HG02678 (cell line): ENCODE results near the gene GPR161.
A peak's percentile ranks its signal among the peaks of the same experiment; 100 is the strongest.
"Not testable (repeated sequence)": the region's sequence is repeated elsewhere in the genome, so short reads cannot be mapped to it uniquely, and the experiment has no call there.

Experiments used
- ATAC-seq: cut with Tn5 transposase; IDR thresholded peaks from one replicate; pipeline ENCODE4 v1.9.1; 2021; ENCODE audit warnings: mild to moderate bottlenecking, moderate library complexity; ENCODE audit not compliant: unreplicated experiment

GPR161 gene

GRCh38 chr1:168136709-168137514 lies at the start of gene GPR161:
Gene GPR161, minus strand, starts transcription at chr1:168136930. Its CDS starts 32,080 bp downstream, at chr1:168104850.
- peak; percentile 44 for ATAC-seq

DNA sequence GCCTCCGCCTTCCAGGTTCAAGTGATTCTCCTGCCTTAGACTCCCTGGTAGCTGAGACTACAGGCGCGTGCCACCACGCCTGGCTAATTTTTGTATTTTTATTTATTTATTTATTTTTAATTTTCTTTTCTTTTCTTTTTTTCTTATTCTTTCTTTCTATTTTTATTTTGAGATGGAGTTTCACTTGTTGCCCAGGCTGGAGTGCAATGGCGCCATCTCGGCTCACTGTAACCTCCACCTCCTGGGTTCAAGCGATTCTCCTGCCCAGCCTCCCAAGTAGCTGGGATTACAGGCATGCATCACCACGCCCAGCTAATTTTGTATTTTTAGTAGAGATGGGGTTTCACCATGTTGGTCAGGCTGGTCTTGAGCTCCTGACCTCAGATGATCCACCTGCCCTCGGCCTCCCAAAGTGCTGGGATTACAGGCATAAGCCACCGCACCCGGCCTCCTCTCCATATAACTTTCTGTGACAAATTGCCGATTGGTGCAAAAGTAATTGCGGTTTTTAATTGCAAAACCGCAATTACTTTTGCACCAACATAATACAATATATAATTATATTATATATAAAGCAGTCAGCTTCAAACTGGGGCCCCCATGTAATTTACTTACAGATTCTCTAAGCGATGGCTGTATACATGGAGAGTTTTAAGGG lies 44.5 kb upstream of the GPR161 start:
- ATAC-seq: not testable (repeated sequence)

- no peak for ATAC-seq
These were observed 43.4 kb upstream of the GPR161 start for GRCh38 chr1:168180148-168180524.

- ATAC-seq: no peak
These were observed 42.9 kb upstream of the GPR161 start for GRCh38 chr1:168179438-168180147.

DNA sequence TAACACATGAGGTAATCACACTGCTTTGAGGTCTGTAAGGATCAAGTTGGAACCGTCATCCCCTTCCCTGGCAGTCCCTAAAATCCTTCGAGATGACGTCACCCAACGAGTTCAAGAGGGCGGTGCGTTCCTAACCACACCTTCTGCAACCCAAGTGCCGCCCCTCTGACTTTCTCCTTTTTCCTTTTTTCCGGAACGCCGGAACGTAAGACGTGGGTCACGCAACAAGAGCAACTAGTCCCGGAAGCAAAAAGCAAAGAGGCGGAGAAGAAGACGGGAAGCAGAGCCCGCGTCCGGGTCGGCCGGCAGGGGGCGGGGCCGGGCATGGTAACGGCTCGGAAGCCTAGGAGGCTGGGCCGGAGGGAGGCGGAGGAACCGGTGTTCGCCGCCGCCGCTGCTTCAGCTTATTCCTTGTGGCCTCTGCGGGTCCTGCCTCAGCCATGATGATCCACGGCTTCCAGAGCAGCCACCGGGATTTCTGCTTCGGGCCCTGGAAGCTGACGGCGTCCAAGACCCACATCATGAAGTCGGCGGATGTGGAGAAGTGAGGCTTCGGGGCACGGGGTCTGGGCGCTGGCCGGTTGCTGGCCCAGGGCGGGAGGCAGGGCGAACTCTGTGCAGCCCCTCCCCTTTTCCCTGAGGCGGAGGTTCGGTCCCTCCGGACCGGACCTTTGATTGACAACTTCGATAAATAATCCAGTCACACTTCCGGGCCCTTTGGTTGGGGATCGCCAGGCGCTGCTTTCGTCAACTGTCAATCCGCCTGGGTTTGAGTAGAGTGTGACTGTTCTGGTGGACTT lies 42.1 kb upstream of the GPR161 start, which contains the start of gene TIPRL:
TSS of gene TIPRL (plus strand) at position 325 of the 800 bp plus-strand sequence. CDS start at position 441, 116 bp downstream.
- ATAC-seq: peak; percentile 93

GRCh38 chr1:168178227-168178637 lies 41.5 kb upstream of the GPR161 start:
- ATAC-seq: no peak

- ATAC-seq: no peak
These were observed 35.7 kb upstream of the GPR161 start for GRCh38 chr1:168172250-168172915.

- ATAC-seq: no peak
These were observed 34.1 kb upstream of the GPR161 start for GRCh38 chr1:168170564-168171508.

DNA sequence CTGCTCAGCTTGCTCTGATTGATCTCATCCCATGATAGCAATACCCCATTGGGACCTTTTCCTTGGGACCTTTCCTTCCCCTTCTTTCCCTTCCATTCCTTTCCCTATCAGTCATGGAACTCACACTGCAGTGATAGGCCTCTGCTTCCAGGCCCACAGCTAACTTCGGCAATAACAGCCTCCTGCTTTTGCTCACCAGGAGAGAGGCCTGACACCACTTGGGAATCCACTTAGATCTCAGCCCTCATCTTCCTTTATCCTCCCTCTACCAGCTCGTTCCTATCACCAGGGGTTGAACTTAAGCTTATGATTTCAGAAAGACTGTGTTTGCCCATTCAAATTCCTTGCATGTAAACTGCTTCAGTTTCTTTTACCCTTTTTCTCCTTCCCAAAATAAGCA lies 31.1 kb upstream of the GPR161 start:
- ATAC-seq: no peak

DNA sequence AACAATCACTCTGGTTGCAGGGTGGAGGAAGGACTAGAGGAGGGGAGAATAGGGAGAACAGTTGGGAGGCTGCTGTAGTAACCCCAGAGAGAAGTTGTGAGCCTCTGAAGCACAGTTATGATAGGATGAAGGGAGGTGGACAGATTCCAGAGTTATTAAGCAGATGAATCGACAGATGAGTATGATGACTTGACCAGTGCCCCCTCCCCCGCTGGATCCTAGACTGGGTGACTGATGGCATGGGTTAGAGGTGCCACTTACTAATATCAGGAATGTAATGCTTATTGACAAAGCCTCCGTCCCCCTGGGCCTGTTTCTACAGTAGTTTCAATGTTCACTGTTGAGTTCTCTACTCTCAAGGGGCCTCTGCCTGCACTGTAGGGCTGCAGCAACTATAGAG lies 28.0 kb upstream of the GPR161 start:
- no peak for ATAC-seq

DNA sequence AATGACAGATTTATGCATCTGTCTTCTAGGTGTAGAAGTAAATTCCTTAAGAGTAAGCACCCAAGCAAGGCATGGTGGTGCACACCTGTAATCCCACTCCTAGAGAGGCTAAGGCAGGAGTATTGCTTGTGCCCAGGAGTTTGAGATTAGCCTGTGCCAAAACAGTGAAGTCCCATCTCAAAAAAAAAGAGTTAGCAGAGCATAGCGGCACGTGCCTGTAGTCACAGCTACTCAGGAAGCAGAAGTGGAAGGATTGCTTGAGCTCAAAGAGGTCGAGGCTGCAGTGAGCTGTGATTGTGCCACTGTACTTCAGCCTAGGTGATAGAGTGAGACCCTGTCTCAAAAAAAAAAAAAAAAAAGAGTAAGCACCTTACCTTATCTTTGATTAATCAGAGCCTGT lies 26.9 kb upstream of the GPR161 start:
- ATAC-seq: no peak

DNA sequence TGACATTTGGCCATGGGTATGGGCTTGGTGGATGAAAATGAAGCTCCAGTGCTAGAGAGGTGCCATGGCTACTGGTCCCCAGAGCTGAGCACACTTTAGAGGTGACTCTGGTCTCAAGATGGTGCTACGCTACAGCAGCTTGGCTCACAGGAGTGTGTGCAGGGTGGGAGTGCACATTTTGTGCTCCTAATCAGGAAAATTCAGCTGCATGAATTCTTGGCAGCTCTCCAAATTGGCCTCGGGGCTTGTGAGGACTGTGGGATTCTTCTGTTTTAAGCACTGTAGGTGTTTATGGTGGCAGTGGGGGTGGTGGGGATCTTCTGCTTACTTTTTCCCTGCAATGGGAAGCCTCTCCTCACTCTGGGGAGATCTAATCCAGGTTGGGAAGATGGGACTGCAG lies 24.7 kb upstream of the GPR161 start:
- ATAC-seq: no peak

DNA sequence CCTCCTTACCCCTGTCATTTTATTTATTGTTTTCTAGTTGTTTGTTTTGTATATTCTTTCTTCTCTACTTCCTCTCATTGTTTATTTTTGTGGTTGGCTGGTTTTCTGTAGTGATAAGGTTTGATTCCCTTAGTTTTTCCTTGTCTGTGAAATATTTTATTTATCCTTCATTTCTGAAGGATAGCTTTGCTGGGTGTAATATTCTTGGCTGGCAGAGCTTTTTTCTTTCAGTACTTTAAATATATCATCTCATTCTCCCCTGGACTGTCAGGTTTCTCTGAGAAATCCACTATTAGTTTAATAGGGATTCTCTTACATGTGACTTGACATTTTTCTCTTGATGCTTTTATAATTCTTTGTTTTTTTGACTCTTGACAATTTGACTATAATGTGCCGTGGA lies 23.2 kb upstream of the GPR161 start:
- no peak for ATAC-seq

DNA sequence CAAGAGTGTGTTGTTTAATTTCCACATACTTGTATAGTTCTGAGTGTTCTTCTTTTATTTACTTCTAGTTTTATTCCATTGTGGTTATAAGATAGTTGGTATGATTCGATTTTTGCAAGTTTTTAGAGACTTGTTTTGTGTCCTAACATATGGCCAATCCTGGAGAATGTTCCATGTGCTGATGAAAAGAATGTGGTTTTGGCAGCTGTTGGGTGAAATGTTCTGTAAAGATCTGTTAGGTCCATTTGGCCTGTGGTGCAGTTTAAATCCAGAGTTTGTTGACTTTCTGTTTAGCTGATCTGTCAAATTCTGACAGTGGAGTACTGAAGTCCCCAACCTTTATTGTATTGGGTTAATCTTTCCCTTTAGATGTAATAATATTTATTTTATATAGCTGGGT lies 22.5 kb upstream of the GPR161 start:
- no peak for ATAC-seq

- no peak for ATAC-seq
These were observed 20.9 kb upstream of the GPR161 start for GRCh38 chr1:168157638-168158037.

GRCh38 chr1:168155910-168156309 lies 19.2 kb upstream of the GPR161 start:
- no peak for ATAC-seq

DNA sequence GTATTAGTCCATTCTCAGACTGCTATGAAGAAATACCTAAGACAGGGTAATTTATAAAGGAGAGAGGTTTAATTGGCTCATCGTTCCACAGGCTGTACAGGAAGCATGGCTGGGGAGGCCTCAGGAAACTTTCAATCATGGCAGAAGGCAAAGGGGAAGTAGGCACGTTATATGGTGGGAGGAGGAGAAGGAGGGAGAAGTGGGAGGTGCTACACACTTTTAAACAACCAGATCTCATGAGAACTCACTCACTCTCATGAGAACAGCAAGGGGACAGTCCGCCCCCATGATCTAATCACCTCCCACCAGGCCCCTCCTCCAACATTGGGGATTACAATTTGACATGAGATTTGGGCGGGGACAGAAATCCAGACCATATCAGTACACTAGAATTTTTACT lies 18.0 kb upstream of the GPR161 start:
- ATAC-seq: not testable (repeated sequence)

- ATAC-seq: no peak
These were observed 15.2 kb upstream of the GPR161 start for GRCh38 chr1:168151935-168152334.

- no peak for ATAC-seq
These were observed 13.6 kb upstream of the GPR161 start for GRCh38 chr1:168150283-168150682.
